Epidermal melanocyte (primary cell): ENCODE data around the gene RWDD3.

ENCODE experiments used
- DNase-seq: peaks from one replicate; pipeline ENCODE4 v3.0.0; 2011; ENCODE audit warnings: low spot score; ENCODE audit not compliant: insufficient read length

The RWDD3 gene

DNA sequence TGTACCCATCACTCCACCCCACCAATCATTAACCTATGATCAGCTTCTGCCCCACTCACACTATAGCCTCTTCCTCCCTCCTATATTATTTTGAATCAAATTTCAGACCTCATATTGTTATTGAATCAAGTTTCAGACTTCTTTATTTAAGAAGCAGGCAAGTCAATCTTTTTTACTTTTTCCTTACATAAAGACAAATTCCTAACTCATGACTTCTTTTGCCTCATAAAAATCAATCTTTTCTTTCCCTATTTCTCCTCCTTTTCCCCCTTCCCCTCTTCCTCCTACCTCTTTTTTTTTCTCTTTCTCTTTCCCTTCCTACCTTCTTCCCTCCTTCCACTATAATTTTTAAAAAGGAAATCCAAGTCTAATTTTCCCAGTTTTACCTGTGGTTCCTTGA, 4.3 kb upstream of the RWDD3 start:
- DNase-seq, result no peak

DNA sequence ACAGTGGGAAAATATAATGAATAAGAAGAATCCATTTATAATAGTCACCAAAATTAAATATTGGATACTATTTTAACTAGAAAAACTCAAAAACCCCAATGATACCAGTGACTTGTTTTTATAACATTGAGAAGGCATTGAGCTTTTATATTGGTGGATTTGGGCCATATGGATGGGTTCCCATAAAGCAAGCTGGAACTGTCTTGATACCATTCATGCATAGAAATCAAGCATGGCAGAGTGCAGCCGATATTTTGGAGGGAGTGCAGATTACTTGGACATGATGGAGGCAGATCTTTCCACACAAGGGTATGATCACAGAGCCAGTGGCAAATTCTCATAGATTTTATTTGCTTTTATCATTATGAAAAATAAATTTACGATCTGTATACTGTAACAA, 3.8 kb upstream of the RWDD3 start:
- no peak for DNase-seq

DNA sequence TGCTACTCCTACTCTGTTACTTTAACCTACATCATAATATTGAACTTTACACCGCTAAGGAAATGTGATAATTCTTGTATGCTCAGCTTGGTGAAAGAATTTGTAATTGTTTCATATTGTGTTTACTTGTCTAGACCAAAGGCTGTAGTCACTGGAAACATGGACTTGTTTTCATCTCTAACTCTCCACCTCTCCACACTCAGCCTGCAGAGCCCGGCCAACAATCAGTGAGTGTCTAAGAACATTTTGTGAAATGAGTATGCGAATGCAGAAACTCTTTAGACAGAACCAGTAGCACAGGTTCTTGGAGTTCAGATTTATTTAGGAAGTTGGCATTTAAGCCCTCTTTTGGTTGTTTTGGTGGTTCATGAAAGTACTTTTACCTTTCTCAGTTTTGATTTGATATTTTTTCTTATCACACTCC, 3.2 kb upstream of the RWDD3 start:
- DNase-seq, result no peak

DNA sequence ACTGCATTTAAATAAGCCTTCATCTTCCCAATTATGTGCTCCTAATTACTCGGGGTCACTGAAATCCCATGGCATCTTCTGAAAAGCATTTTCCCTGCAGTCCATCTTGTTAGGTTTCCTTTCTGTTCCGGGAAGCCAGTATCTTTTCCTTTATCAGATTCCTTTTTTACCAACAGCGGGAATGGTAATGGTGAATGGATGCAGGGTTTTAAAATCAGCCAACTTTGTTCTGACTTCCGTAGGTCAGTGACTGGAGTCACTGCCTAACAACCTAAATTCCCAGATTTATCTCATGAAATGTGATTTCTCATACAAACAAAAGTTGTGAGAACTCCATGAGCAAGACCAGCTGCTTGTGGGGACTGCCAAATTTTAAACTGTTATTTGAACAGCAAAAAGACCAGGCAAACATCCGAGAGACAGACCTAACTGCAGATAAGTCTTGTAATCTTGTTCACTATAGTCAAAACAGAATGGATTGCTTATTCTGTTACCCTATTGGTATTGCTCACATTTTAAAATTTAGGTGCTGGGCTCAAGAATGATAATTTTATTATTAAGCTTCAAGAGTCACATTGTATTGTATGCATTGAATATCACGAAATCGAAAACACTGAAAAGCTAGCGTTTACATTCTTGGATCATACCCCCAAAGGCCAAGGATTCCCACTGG, 1.2 kb upstream of the RWDD3 start:
- no peak for DNase-seq

DNA sequence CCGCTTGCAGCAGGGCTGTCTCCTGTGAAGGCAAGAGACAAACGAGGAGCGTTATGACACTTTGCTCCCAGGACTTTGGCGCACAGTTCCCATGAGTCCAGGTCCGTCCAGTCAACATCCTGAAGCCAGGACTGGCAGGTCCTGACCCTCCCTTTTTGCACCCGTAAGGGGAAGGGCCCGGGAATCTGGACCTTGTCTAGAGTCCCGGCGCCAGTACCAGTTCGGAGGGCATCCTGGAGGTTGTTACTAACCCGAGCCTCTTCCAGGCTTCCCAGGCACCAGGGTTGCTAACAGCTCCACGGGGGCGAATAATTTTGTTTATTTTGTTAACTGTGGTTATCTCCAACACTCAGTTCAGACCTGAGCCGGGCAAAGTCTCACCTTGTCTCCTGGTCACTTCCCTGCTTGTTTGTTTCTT, 682 bp upstream of the RWDD3 start:
- DNase-seq, result no peak

DNA sequence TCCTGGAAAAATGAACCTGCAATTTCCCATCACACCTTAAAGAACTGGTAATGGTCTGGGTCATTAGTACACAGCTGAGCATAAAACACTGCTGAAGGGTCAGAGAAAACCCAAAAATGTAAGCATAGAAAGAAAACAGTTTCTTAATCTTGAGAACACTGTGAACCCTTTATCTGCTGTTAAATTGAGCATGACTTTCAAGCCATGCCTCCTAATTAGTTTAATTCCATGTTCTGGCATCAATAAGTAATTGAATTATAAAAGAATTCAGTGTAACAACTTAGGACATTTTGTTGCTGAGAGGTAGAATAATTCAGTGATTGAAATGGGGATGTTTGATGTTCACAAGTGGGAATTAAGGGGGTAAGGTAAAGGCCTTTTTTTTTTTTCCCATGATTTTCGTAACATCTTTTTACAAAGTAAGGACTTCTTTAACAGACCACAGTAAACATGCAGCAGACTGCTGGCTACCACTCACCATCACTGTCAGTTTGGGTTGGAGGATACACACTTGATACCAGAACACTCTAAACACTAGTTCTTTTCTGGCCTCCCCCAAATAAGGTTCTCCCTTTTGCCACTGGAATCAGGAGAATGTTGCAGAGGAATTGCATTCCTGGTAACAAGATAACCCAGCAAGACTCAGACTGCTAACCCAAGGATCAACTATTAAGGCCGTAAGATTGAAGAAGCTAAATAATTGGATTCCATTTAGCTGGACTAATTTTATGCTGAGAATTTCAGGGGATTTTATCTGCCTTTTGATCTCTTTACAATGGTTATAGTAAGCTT, 3.0 kb downstream of the RWDD3 start:
- no peak for DNase-seq

DNA sequence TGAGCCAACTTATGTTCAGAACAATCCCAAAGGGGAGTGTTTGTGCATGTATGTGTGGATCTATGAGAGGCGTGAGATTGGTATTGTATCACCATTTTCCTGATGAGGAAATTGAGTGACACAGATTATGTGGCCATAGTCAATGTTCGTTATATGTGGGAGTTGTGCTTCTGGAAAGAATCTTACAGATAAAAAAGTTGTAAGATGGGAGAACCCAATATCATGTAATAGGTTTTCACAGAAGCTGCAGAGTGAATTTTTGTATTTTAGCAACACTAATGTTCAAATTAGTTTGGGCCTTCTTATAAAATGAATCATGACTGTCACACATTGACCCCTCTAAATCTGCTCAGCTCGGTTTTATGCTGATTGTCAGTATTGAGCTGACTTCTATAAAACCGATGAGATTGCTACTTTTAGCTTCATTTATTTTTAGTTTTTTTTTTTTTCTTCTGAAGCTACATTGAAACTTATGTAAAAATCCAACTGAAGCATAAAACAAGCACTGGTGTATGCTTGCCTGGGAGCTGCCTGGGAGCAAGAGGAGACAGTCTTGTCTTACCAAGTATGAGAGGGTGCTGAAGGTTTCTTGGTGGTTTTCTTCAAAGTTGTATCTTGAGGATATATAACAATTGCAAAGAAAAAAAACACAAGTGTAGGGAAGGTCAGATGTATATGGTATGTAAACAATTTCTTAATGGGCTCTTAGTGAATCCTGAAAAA, 4.1 kb downstream of the RWDD3 start:
- DNase-seq, result no peak

DNA sequence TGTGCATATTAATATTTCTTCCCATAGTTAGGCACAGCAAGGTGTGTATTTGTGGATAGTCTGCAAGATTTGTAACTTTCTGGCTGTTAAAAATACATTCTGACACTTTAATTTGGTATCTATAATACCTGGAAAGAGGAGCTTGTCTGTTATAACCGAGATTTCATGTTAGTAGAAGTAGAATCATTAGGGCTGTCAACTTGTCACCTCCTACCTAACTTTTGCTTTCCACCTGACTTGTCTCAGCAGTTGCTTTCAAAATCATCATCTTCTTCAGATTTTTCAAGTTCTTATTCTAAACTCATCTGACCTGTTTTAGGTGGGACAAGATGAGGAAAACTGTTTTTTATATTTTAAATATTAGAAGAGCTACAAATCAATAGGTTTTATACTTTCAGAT, 11.0 kb downstream of the RWDD3 start:
- no peak for DNase-seq

DNA sequence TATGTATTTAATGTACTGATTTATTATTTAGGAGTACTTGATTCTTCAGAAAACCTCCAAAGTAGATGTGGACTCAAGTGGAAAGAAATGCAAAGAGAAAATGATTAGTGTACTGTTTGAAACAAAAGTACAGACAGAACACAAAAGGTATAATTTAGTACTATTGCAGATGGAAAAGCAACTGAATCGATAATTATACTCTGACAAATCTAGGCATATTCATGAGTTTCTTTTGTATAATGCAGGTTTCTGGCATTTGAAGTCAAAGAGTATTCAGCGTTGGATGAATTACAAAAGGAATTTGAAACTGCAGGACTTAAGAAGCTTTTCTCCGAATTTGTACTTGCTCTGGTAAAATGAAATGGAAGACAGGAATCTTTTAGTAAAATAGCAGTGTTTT, 12.5 kb downstream of the RWDD3 start:
- DNase-seq, result no peak

DNA sequence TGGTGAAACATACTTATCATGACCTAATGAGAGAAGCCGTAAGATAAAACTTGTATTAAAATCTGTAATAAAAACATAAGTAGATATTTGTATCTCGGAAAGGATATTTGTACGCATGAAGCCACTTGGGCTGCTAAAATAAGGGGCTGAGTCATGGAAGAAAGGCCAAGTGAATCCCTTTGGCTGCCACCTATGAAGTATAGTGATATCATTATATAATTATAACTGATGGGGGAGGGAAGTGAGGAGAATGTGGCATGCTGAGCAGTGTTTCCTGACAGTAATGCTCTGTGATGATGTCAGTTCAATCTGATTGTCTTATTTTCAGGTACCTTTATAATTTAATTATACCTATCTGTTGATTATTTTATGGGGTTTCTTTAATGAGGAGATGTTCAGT, 13.6 kb downstream of the RWDD3 start:
- DNase-seq, result no peak

DNA sequence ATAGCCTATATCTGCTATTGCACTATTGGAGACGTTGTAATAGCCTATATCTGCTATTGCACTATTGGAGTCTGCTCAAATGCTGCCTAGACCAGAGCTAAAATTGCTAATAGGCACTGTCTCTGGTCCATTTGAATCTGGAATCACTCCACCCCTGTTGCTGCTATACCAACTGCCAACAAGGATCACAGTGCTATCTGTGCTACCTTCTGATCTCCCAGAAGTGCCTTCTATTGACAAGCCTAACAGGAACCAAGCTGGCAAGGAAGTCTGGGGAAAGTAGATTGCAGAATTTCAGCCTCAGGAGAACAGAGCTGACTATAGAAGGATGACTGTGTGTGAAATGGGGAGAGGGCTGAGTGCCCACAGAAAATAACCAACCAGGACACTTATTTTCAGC, 15.9 kb downstream of the RWDD3 start:
- no peak for DNase-seq

DNA sequence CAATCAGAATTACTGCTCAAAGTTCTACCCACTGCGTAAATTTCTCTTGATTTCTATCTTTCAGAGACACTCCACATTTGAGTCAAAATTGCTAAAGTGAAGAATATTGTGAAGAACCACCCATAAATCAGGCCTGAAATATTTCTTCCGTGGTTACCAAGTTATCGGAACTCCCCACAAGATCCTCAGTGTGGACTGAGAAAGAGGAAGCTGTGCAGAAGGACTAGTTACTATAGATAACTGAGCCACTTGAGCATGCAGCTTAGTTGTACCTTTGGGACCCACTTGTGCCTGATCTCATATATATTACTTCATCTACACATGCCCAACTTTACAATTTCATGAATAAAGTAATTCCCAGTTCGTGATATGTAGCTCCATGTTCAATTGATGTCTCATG, 18.4 kb downstream of the RWDD3 start:
- DNase-seq, result no peak

DNA sequence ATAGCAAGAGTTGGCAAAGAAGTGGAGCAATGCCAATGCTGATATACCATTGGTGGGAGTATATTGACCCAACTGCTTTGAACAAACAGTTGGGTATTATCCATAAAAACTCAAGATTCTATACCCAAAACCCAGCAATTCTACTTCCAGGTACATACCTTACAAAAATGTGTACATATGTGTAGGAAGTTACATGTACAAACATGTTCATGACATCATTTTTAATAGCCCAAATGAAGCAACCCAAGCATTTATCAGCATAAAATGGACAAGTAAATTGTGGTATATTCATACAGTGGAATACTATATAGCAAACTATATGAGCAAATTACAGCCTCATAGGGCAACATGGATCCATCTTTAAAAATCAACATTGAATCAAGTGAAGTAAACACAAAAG, 20.9 kb downstream of the RWDD3 start:
- no peak for DNase-seq

DNA sequence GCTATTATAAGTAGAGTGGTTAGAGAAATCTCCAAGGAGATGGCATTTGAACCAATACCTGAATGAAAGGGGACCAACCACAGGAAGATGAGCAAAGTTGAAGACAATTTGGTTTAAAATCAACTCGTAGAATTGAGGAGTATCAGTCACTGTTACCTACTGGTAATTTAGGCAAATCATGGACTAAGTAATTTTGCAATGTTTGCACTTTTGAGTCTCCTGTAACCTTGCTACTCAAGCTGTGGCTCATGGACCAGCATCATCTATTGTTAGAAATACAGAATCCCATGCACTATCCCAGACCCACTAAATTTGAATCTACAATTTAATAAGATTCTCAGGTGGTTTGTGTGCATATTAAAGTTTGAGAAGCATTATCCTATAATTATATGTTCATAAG, 21.8 kb downstream of the RWDD3 start:
- DNase-seq, result no peak

DNA sequence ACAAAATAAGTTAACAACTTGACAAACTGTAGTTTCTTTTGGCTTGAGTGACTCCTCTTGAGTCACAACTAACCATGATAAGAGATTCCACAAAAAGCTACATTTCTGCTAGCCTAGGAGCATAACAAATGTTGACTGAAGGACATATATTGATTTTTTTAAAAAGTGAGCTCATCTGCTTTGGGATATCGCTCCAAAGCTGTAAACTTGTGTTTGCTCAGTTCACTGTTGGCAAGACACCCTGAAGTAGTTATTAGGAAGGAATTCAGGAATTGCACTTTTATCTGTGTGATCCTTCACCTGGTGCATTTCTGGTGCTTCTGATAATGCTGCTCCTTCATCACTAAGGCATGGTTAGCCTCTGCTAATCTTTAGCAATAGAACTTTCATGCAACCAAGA, 23.7 kb downstream of the RWDD3 start:
- no peak for DNase-seq

DNA sequence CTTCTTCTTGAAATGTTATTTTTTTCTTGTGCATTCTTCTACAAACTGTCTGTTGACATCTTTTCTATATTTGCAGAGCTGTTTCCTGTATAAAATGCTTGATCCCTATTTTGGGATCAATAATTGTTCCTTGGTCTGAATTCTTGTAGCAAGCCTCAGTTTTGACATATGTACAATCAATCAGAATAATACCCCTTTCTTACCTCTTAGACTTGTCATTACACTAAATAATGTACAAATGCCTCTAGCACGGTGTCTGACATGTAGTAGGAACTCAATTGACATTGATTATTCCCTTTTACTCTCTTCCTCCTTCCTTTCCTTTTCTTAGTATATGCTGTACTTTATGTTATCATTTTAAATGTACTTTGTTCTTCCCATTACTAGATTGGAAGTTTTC, 25.2 kb downstream of the RWDD3 start:
- DNase-seq, result no peak

DNA sequence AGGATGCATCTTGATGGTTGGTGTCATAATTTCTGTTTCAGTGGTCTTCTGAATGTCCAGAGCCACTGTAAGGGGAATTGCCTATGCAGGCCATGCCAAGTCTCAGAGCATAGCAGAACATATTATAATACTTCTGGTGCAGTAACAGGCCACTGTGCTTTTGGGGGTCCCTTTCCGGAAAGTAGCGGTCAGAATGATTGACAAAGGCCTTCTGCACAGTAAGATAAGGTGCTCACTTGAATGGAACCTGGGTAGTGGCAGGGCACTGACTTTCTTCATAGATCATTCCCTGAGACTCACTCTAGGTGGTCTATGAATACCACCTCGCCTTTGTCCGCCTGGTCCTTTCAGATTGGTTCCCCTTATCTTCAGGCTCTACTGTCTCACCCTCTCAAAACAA, 28.9 kb downstream of the RWDD3 start:
- no peak for DNase-seq

DNA sequence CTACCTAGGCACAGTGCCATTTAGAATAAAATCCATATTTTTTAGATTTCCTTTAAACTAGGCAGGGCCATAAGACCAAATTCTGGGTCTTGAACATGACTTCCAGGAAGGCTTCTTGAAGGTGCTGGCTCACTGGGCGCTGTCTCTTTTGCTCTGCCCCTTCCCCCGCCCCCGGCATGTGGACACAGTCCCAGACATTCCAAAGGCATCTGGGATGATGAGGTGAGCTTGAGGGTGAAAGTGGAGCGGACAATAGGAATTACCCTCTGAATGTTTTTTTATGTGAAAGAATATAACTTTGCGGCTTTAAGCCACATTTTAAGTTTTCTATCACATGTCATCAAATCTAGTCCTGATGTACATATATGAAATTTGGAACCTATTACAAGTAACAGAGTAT, 29.4 kb downstream of the RWDD3 start:
- DNase-seq, result no peak

DNA sequence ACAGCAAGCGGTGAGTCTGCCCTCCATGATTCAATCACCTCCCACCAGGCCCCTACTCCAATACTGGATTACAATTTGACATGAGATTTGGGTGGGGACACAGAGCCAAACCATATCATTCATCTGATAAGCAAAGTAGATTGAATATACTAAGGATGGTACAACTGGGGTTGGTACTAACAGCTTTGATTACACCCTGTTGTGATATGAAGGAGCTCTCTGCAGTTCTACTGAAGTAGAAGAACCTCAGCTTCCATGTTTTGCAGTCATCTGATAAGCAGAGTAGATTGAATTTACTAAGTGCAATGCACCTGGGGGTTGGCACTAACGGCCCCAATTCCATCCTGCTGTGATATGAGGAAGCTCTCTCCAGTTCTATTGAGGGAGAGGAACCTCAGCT, 31.1 kb downstream of the RWDD3 start:
- no peak for DNase-seq

DNA sequence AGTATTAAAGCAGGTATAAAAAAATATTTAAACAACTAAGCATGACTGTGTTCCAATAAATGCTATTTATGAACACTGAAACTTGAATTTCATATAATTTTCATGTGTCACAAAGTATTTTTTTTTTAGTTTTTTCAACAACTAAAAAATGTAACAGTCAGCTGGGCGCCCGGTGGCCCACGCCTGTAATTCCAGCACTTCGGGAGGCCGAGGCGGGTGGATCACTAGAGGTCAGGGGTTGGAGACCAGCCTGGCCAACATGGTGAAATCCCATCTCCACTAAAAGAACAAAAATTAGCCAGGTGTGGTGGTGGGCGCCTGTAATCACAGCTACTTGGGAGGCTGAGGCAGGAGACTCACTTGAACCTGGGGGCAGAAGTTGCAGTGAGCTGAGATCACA, 42.4 kb downstream of the RWDD3 start:
- no peak for DNase-seq

DNA sequence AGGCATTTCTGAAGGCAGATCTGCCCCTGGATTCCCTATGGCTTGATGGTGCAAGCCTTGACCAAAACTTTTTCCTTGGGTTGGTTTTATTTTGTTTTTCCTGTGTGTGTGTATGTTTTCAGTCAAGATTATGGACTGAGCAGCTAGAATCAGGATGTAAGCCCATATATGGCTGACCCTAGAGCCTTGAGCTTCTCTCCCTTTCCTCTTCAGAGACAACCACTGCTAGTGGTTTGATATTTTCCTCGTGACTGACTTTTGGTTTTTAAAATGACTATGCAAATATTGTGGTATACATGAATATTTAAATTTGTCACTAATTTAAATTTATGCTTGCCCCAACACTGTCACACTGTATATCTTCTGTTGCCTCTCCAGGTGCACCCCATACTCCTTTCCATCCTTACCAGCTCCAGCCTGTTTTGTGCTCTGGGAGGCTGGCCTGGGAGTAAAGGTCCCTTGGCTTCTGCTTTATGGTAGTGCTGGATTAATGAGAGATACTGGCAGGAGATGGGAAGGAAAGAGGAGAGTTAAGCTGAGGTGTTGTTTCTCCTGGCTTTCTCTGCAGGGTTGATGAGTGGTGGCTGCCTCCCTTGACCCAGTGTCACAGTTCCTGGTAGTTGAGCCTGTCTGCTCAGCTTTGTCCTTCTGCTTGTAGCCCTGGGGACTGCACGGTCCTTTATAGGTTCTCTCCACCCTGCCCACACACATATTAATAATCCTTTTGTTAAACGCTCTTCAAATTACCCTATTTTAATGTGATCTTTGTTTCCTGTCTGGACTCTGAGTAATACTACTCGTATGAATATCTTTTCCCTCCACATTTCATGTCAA, 44.4 kb downstream of the RWDD3 start:
- no peak for DNase-seq
